ENCODE results near the gene CRYBG1. TPM values are rescaled to one million over a fixed set of nuclear protein-coding genes. Genes with fewer than 3 reads are reported as not detected.

Gene CRYBG1
- total RNA-seq, 2 experiments from 2014 or later: 20.8 to 21.1 TPM

DNA sequence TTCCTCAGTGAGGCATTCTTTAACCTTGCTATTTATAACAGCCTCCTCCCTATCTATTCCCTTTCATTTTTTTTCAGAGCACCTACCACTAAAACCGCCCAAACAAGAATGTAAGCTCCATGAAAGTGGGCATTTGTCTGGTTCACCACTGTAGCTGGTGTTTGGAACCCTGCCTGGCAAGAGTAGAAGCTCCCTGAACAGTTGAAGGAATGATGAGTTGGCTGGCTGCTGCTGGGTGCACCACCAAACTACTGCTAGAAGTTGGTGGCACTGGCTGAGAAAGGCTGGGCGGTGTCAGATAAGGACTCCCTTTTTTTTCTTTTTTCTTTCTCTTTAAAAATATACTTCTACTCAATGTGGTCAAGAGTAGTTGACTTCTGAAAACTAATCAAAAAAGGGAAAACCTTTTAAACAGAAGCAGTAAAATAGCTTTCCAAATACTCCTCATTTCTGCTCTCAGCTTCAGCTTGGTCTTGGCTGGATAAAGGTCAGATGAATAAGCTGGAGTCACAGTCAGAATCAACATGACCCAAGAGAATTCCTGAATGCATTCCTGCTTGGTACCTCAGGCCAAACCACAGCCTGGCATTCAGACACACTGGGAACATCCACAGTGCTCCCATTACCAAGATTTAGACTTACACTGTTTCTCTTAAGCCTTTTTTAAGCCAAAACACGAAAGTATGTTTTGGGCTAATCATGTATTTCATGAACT lies 230.8 kb downstream of the CRYBG1 start:
- no peak for ATAC-seq
- no peaks in the 10 kb centered on the region for H3K27me3 Mint-ChIP-seq
- H3K27ac Mint-ChIP-seq: no peak overlapping the region
- no peaks in the 10 kb centered on the region for H3K9me3 Mint-ChIP-seq
- TF ChIP-seq, protein P1, sequence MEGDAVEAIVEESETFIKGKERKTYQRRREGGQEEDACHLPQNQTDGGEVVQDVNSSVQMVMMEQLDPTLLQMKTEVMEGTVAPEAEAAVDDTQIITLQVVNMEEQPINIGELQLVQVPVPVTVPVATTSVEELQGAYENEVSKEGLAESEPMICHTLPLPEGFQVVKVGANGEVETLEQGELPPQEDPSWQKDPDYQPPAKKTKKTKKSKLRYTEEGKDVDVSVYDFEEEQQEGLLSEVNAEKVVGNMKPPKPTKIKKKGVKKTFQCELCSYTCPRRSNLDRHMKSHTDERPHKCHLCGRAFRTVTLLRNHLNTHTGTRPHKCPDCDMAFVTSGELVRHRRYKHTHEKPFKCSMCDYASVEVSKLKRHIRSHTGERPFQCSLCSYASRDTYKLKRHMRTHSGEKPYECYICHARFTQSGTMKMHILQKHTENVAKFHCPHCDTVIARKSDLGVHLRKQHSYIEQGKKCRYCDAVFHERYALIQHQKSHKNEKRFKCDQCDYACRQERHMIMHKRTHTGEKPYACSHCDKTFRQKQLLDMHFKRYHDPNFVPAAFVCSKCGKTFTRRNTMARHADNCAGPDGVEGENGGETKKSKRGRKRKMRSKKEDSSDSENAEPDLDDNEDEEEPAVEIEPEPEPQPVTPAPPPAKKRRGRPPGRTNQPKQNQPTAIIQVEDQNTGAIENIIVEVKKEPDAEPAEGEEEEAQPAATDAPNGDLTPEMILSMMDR (IDR thresholded peaks at IDR 0.05): no peak
- ChIA-PET POLR2A (no interaction called here), CTCF (interaction anchor here (1.0 to 1.6 kb wide), 3 partner anchors 10 to 388 kb away, joined by 3 to 4 read pairs (median 3); no protein-coding TSS in a partner anchor)
- H3K4me3 Mint-ChIP-seq: no peak overlapping the region
- intact Hi-C loops (cut with micrococcal nuclease): no loop called here
- DNase-seq: no peak
- H3K4me1 Mint-ChIP-seq (ENCODE audit: low read depth): no peaks in the 10 kb centered on the region
- H3K36me3 Mint-ChIP-seq (ENCODE audit: low read depth): peaks cover 5% of the 10 kb centered on the region

DNA sequence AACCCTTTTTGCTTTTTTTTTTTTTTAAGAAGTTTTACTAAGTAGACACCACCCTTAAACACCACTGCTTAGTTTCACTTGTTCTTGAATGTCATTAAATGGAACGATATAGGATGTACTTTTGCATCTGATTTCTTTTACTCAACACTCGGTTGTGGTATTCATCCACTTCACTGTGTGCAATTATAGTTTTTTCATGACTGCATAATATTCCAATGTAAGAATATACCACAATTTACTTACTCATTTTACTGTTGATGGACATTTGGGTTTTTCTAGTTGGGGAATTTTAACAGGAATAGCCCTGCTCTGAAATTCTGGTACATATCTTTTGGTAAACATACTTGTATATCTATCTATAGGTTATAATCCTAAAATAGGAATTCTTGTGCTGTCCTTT lies 238.9 kb downstream of the CRYBG1 start:
- peaks cover 15% of the 10 kb centered on the region for H3K36me3 Mint-ChIP-seq (ENCODE audit: low read depth)
- ATAC-seq (no peak), DNase-seq (no peak)
- ChIA-PET POLR2A (no interaction called here), CTCF (interaction anchor here (1.9 kb wide), 1 partner anchor 33 kb away, joined by 6 read pairs; no protein-coding TSS in a partner anchor)
- H3K27me3 Mint-ChIP-seq: no peaks in the 10 kb centered on the region
- no peaks in the 10 kb centered on the region for H3K4me1 Mint-ChIP-seq (ENCODE audit: low read depth)
- no peak overlapping the region for H3K27ac Mint-ChIP-seq
- H3K9me3 Mint-ChIP-seq: peaks cover 3% of the 10 kb centered on the region
- intact Hi-C loops (cut with micrococcal nuclease): no loop called here
- TF ChIP-seq, protein P1 (IDR thresholded peaks at IDR 0.05): no peak
- no peak overlapping the region for H3K4me3 Mint-ChIP-seq

DNA sequence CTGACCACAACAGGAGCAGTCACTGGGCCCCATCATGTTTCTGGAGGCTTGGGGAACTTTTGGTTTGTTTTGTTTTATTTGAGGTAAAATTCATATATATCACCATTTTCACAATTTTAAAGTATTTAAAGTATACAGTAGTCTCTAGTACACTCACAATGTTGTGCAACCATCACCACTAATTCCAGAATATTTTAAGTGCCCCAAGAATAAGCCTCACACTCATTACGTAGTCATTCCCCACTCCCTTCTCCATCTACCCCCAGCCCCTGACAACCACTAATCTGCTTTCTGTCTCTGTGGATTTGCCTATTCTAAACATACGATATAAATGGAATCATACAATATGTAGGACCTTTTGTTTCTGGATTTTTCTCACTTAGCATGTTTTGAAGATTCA lies 239.8 kb downstream of the CRYBG1 start:
- CTCF ChIA-PET: interaction anchor here (1.9 kb wide), 1 partner anchor 34 kb away, joined by 6 read pairs; no protein-coding TSS in a partner anchor
- no peak overlapping the region for H3K27ac Mint-ChIP-seq
- no peak for DNase-seq
- H3K4me3 Mint-ChIP-seq: no peak overlapping the region
- peaks cover 17% of the 10 kb centered on the region for H3K36me3 Mint-ChIP-seq (ENCODE audit: low read depth)
- ATAC-seq: no peak
- no peaks in the 10 kb centered on the region for H3K27me3 Mint-ChIP-seq
- POLR2A ChIA-PET: no interaction called here
- TF ChIP-seq, protein P1 (IDR thresholded peaks at IDR 0.05): no peak
- no peaks in the 10 kb centered on the region for H3K4me1 Mint-ChIP-seq (ENCODE audit: low read depth)
- peaks cover 3% of the 10 kb centered on the region for H3K9me3 Mint-ChIP-seq
- intact Hi-C loops (cut with micrococcal nuclease): no loop called here

DNA sequence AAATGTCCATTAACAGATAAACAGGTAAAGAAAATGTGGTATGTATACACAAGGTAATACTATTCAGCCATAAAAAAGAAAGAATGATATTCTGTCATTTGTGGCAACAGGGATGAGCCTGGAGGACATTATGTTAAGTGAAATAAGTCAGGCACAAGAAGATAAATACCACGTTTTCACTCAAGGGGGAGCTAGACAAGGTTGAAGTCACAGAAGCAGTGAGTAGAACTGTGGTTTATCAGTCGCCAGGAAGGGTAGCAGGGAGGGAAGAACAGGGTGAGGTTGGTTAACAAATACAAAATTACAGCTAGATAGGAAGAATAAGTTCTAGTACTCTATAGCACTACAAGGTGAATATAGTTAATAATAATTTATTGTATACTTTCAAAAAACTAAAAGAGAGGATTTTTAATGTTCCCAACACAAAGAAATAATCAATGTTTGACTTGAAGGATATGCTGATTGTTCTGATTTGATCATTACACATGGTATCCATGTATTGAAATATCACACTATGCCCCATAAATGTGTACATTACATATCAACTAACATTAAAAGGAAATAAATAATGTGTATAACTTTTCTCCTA lies 247.7 kb downstream of the CRYBG1 start:
- intact Hi-C loops (cut with micrococcal nuclease): loop anchor here (5.0 kb wide), 1 partner anchor 369 kb away; no protein-coding TSS in a partner anchor
- TF ChIP-seq, protein P1 (IDR thresholded peaks at IDR 0.05): peak; percentile 87
- no peaks in the 10 kb centered on the region for H3K27me3 Mint-ChIP-seq
- H3K4me1 Mint-ChIP-seq (ENCODE audit: low read depth): peaks cover 9% of the 10 kb centered on the region
- peak; percentile 72 for ATAC-seq
- peaks cover 5% of the 10 kb centered on the region for H3K36me3 Mint-ChIP-seq (ENCODE audit: low read depth)
- ChIA-PET CTCF (interaction anchor here (0.7 to 2.7 kb wide), 16 partner anchors 12 to 371 kb away, joined by 3 to 39 read pairs (median 4); no protein-coding TSS in a partner anchor), POLR2A (no interaction called here)
- H3K9me3 Mint-ChIP-seq: no peaks in the 10 kb centered on the region
- H3K4me3 Mint-ChIP-seq: no peak overlapping the region
- DNase-seq: peak; percentile 26
- no peak overlapping the region for H3K27ac Mint-ChIP-seq

DNA sequence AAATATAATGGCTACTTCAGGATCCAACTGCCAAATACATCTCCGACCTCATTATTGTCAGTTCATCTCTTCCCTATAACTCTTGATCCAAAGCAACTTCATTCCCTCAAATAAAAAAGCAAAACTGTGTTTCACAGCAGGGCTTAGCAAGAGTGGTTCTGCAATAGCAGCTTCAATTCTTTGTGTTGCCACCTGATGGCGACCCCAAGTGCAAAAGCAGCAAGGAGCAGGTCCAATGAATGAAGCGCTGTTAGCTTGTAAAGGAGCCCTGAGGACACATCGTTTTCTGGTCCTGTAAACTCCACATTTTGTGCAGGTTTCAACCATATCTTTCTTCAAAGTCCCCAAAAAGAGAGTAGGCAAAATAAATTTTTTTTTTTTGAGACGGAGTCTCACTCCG lies 249.2 kb downstream of the CRYBG1 start:
- Mint-ChIP-seq H3K9me3 (no peaks in the 10 kb centered on the region), H3K36me3 (ENCODE audit: low read depth) (peaks cover 8% of the 10 kb centered on the region), H3K4me3 (no peak overlapping the region), H3K27ac (no peak overlapping the region), H3K27me3 (no peaks in the 10 kb centered on the region), H3K4me1 (ENCODE audit: low read depth) (peaks cover 14% of the 10 kb centered on the region)
- intact Hi-C loops (cut with micrococcal nuclease): loop anchor here (5.0 kb wide), 1 partner anchor 368 kb away; no protein-coding TSS in a partner anchor
- ATAC-seq: no peak
- TF ChIP-seq, protein P1 (IDR thresholded peaks at IDR 0.05): peak; percentile 34
- CTCF ChIA-PET: interaction anchor here (0.7 to 2.7 kb wide), 10 partner anchors 11 to 418 kb away, joined by 3 to 39 read pairs (median 4); partner anchors contain the start of gene MTRES1
- peak; percentile 27 for DNase-seq
- POLR2A ChIA-PET: interaction anchor here (1.4 kb wide), 1 partner anchor 100 kb away, joined by 4 read pairs; no protein-coding TSS in a partner anchor

Data from activated CD8-positive, alpha-beta T cell treated with anti-CD3 and anti-CD28 coated beads for 36 hours (primary cell).